Neural crest cell (in vitro differentiated cells): ENCODE measurements around the gene DNM3. TPM values are rescaled to one million over a fixed set of nuclear protein-coding genes. Genes with fewer than 3 reads are reported as not detected.
"Not testable (repeated sequence)": the region's sequence is repeated elsewhere in the genome, so short reads cannot be mapped to it uniquely, and the experiment has no call there.

Experiments used
- DNase-seq: peaks from one replicate; pipeline ENCODE4 v3.0.0; 2021; ENCODE audit warnings: low read depth, mixed read lengths, low spot score
- H3K27ac Mint-ChIP-seq: one replicate; pipeline ENCODE4 v1.8.0; 2021; ENCODE audit warnings: mild to moderate bottlenecking, mixed read lengths; ENCODE audit not compliant: unreplicated experiment
- H3K27me3 Mint-ChIP-seq: 2 replicates; pipeline ENCODE4 v1.8.0; 2021; ENCODE audit warnings: low read depth, mild to moderate bottlenecking, mixed read lengths
- H3K36me3 Mint-ChIP-seq: 2 replicates; pipeline ENCODE4 v1.8.0; 2021; ENCODE audit warnings: low read depth, mild to moderate bottlenecking, mixed read lengths
- H3K4me1 Mint-ChIP-seq: 2 replicates; pipeline ENCODE4 v1.8.0; 2021; ENCODE audit warnings: mixed read lengths
- H3K4me3 Mint-ChIP-seq: one replicate; pipeline ENCODE4 v1.8.0; 2021; ENCODE audit warnings: mild to moderate bottlenecking, mixed read lengths
- H3K9me3 Mint-ChIP-seq: 2 replicates; pipeline ENCODE4 v1.8.0; 2021; ENCODE audit warnings: mixed read lengths
- total RNA-seq: library from RNA; stranded (reverse); gene quantifications from 2 replicates; pipeline ENCODE4 v1.2.1, GENCODE V29; 2021
- TF ChIP-seq, protein P1 (sequence below): fragments of 200-600 bp; sonication (generic); conservative IDR thresholded peaks from 2 replicates; pipeline ENCODE4 v1.5.0; 2021; ENCODE audit warnings: antibody characterized with exemption, mild to moderate bottlenecking

The DNM3 gene
- total RNA-seq, 1 donor from 2014 or later = 3.5 TPM

GRCh38 chr1:172299515-172299914, 458.2 kb downstream of the DNM3 start:
- DNase-seq = no peak

DNA sequence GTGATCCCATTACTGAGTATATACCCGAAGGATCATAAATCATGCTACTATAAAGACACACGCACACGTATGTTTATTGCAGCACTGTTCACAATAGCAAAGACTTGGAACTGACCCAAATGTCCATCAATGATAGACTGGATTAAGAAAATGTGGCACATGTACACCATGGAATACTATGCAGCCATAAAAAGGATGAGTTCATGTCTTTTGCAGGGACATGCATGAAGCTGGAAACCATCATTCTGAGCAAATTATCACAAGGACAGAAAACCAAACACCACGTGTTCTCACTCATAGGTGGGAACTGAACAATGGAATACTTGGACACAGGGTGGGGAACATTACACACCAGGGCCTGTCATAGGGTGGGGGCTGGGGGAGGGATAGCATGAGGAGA, 466.2 kb downstream of the DNM3 start:
- H3K4me1 Mint-ChIP-seq, H3K27ac Mint-ChIP-seq, H3K36me3 Mint-ChIP-seq, DNase-seq, H3K27me3 Mint-ChIP-seq, H3K9me3 Mint-ChIP-seq, H3K4me3 Mint-ChIP-seq: not testable (repeated sequence)

More at GRCh38 chr1:172299515-172299914, 458.2 kb downstream of the DNM3 start:
- no peak overlapping the region for H3K4me3 Mint-ChIP-seq
- no peak overlapping the region for H3K27ac Mint-ChIP-seq
- H3K36me3 Mint-ChIP-seq = peaks cover 5% of the 10 kb centered on the region
- H3K27me3 Mint-ChIP-seq = no peaks in the 10 kb centered on the region
- no peaks in the 10 kb centered on the region for H3K4me1 Mint-ChIP-seq
- TF ChIP-seq, protein P1, sequence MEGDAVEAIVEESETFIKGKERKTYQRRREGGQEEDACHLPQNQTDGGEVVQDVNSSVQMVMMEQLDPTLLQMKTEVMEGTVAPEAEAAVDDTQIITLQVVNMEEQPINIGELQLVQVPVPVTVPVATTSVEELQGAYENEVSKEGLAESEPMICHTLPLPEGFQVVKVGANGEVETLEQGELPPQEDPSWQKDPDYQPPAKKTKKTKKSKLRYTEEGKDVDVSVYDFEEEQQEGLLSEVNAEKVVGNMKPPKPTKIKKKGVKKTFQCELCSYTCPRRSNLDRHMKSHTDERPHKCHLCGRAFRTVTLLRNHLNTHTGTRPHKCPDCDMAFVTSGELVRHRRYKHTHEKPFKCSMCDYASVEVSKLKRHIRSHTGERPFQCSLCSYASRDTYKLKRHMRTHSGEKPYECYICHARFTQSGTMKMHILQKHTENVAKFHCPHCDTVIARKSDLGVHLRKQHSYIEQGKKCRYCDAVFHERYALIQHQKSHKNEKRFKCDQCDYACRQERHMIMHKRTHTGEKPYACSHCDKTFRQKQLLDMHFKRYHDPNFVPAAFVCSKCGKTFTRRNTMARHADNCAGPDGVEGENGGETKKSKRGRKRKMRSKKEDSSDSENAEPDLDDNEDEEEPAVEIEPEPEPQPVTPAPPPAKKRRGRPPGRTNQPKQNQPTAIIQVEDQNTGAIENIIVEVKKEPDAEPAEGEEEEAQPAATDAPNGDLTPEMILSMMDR = no peak
- H3K9me3 Mint-ChIP-seq = peaks cover 6% of the 10 kb centered on the region

- no peaks in the 10 kb centered on the region for H3K4me1 Mint-ChIP-seq
- H3K27me3 Mint-ChIP-seq = no peaks in the 10 kb centered on the region
- H3K36me3 Mint-ChIP-seq = peaks cover 6% of the 10 kb centered on the region
- no peak overlapping the region for H3K27ac Mint-ChIP-seq
- H3K9me3 Mint-ChIP-seq = peaks cover 4% of the 10 kb centered on the region
- DNase-seq = no peak
- H3K4me3 Mint-ChIP-seq = no peak overlapping the region
- TF ChIP-seq, protein P1 = no peak
Observed at GRCh38 chr1:172308142-172308541, 466.8 kb downstream of the DNM3 start.

DNA sequence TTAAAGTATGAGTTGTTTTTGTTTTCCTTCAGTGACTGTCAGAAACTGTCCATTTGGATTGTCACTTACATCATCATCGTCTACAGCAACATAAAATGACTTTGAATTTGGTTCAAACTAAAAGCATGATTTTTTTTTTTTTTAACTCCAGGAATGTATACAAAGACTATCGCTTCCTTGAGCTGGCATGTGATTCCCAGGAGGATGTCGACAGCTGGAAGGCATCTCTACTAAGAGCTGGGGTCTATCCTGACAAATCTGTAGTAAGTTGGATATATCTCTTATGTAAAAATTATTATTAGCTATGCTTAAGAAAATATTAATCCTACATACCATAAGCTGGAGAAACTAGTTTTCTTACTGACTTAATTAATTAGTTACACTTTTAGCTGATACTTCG, 467.3 kb downstream of the DNM3 start:
- TF ChIP-seq, protein P1 = no peak
- H3K9me3 Mint-ChIP-seq = no peaks in the 10 kb centered on the region
- no peak overlapping the region for H3K27ac Mint-ChIP-seq
- H3K36me3 Mint-ChIP-seq = peaks cover 3% of the 10 kb centered on the region
- no peaks in the 10 kb centered on the region for H3K27me3 Mint-ChIP-seq
- no peak overlapping the region for H3K4me3 Mint-ChIP-seq
- DNase-seq = no peak
- no peaks in the 10 kb centered on the region for H3K4me1 Mint-ChIP-seq

DNA sequence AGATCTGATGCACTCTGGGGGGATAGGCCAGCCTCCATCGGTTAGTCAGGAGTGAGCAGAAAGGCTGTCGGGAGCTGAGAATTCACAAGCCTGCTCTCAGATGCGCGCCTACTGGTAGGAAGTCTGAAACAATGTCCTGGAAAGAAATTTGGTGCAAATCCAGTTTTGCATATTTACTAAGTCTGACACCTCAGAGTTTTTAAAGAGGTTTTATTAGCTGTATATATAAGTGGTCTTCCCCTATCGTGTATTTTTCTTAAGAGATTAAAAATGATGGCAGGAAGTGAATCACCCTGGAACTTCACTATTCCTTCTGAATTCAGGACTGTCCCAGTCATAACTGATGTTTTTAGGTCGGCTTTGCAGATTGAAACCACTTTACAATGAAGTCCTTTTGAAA, 479.4 kb downstream of the DNM3 start:
- H3K36me3 Mint-ChIP-seq = no peaks in the 10 kb centered on the region
- TF ChIP-seq, protein P1 = no peak
- no peak overlapping the region for H3K27ac Mint-ChIP-seq
- no peaks in the 10 kb centered on the region for H3K9me3 Mint-ChIP-seq
- no peaks in the 10 kb centered on the region for H3K27me3 Mint-ChIP-seq
- H3K4me3 Mint-ChIP-seq = no peak overlapping the region
- DNase-seq = no peak
- peaks cover 2% of the 10 kb centered on the region for H3K4me1 Mint-ChIP-seq

GRCh38 chr1:172321451-172321850, 480.2 kb downstream of the DNM3 start:
- no peaks in the 10 kb centered on the region for H3K27me3 Mint-ChIP-seq
- DNase-seq = no peak
- no peaks in the 10 kb centered on the region for H3K36me3 Mint-ChIP-seq
- no peaks in the 10 kb centered on the region for H3K9me3 Mint-ChIP-seq
- TF ChIP-seq, protein P1 = no peak
- no peak overlapping the region for H3K4me3 Mint-ChIP-seq
- no peak overlapping the region for H3K27ac Mint-ChIP-seq
- H3K4me1 Mint-ChIP-seq = peaks cover 7% of the 10 kb centered on the region
